MM.1S (cell line): ENCODE results near the gene COL6A2.

ENCODE experiments used
- DNase-seq: peaks from one replicate; pipeline ENCODE4 v3.0.0-alpha.2; 2015
- H2AFZ ChIP-seq: fragments of 300-600 bp; sonication (generic); 2 replicates; pipeline ENCODE4 v1.6.0; 2016; ENCODE audit warnings: antibody characterized with exemption, low read length
- H3F3A ChIP-seq: fragments of 300-600 bp; sonication (generic); 2 replicates; pipeline ENCODE4 v1.6.1; 2016; ENCODE audit warnings: mild to moderate bottlenecking, antibody characterized with exemption, low read length, moderate library complexity, mixed read lengths; ENCODE audit not compliant: insufficient read depth
- H3K27ac ChIP-seq: fragments of 300-600 bp; sonication (generic); 2 replicates; pipeline ENCODE4 v1.5.1; 2016; ENCODE audit warnings: mild to moderate bottlenecking, low read length
- H3K27me3 ChIP-seq: fragments of 300-600 bp; sonication (generic); replicated peaks from 2 replicates; pipeline ENCODE4 v1.6.0; 2016; ENCODE audit warnings: low read length; ENCODE audit not compliant: insufficient read depth
- H3K36me3 ChIP-seq: fragments of 300-600 bp; sonication (generic); replicated peaks from 2 replicates; pipeline ENCODE4 v1.6.1; 2016; ENCODE audit warnings: mild to moderate bottlenecking, low read length, mixed read lengths; ENCODE audit not compliant: insufficient read depth
- H3K4me1 ChIP-seq: fragments of 300-600 bp; sonication (generic); 2 replicates; pipeline ENCODE4 v1.6.1; 2016; ENCODE audit warnings: low read length, mixed read lengths
- H3K4me2 ChIP-seq: fragments of 300-600 bp; sonication (generic); 2 replicates; pipeline ENCODE4 v1.6.0; 2016; ENCODE audit warnings: low read depth, low read length
- H3K4me3 ChIP-seq: fragments of 300-600 bp; sonication (generic); 2 replicates; pipeline ENCODE4 v1.5.1; 2016; ENCODE audit warnings: low read length, mixed read lengths
- H3K79me2 ChIP-seq: fragments of 300-600 bp; sonication (generic); 2 replicates; pipeline ENCODE4 v1.6.1; 2016; ENCODE audit warnings: mixed run types, low read length, mixed read lengths
- H3K9ac ChIP-seq: fragments of 300-600 bp; sonication (generic); 2 replicates; pipeline ENCODE4 v1.6.1; 2016; ENCODE audit warnings: low read length, mixed read lengths
- H3K9me2 ChIP-seq: fragments of 300-600 bp; sonication (generic); replicated peaks from 2 replicates; pipeline ENCODE4 v1.6.1; 2016; ENCODE audit warnings: mild to moderate bottlenecking, low read length, mixed read lengths; ENCODE audit not compliant: insufficient read depth
- H3K9me3 ChIP-seq: fragments of 300-600 bp; sonication (generic); replicated peaks from 2 replicates; pipeline ENCODE4 v1.6.1; 2016; ENCODE audit warnings: mild to moderate bottlenecking, low read length, mixed read lengths; ENCODE audit not compliant: insufficient read depth
- H4K20me1 ChIP-seq: fragments of 300-600 bp; sonication (generic); 2 replicates; pipeline ENCODE4 v1.6.1; 2016; ENCODE audit warnings: mild to moderate bottlenecking, low read length, moderate library complexity, mixed read lengths; ENCODE audit not compliant: insufficient read depth
- CTCF ChIP-seq: fragments of 300-600 bp; sonication (generic); IDR thresholded peaks from 2 replicates; pipeline ENCODE4 v1.5.1; 2016; ENCODE audit warnings: antibody characterized with exemption, low read length, mixed read lengths
- EZH2 ChIP-seq: fragments of 300-600 bp; sonication (generic); optimal IDR thresholded peaks from 2 replicates; pipeline ENCODE3; 2017; ENCODE audit warnings: low read depth, mild to moderate bottlenecking, antibody characterized with exemption, low read length, mixed read lengths
- EZH2phosphoT487 ChIP-seq: fragments of 300-600 bp; sonication (generic); IDR thresholded peaks from 2 replicates; pipeline ENCODE4 v1.6.1; 2018; ENCODE audit warnings: antibody characterized with exemption, low read length

The COL6A2 gene

GRCh38 chr21:46117586-46118315 lies 19.8 kb downstream of the COL6A2 start:
- no peak for DNase-seq
- Histone ChIP-seq H3K9ac (no peak overlapping the region), H3K9me2 (no peaks in the 10 kb centered on the region), H3K27ac (no peak overlapping the region), H2AFZ (no peak overlapping the region), H3K36me3 (no peaks in the 10 kb centered on the region), H3K9me3 (no peaks in the 10 kb centered on the region), H3K4me3 (no peak overlapping the region), H3F3A (no peaks in the 10 kb centered on the region), H3K79me2 (no peaks in the 10 kb centered on the region), H3K4me2 (no peak overlapping the region), H3K4me1 (no peaks in the 10 kb centered on the region), H4K20me1 (no peaks in the 10 kb centered on the region), H3K27me3 (peaks cover 97% of the 10 kb centered on the region)
- no peak for TF ChIP-seq EZH2
- no peak for TF ChIP-seq CTCF
- no peak for TF ChIP-seq EZH2phosphoT487

GRCh38 chr21:46118316-46119143 lies 20.6 kb downstream of the COL6A2 start:
- Histone ChIP-seq H3K27me3 (peaks cover 91% of the 10 kb centered on the region), H3K9me2 (no peaks in the 10 kb centered on the region), H3K4me1 (no peaks in the 10 kb centered on the region), H2AFZ (no peak overlapping the region), H3F3A (no peaks in the 10 kb centered on the region), H3K9me3 (no peaks in the 10 kb centered on the region), H3K27ac (no peak overlapping the region), H4K20me1 (no peaks in the 10 kb centered on the region), H3K4me2 (no peak overlapping the region), H3K36me3 (no peaks in the 10 kb centered on the region), H3K79me2 (no peaks in the 10 kb centered on the region), H3K9ac (no peak overlapping the region), H3K4me3 (no peak overlapping the region)
- DNase-seq: no peak
- TF ChIP-seq EZH2phosphoT487 (no peak), EZH2 (no peak), CTCF (no peak)

GRCh38 chr21:46119144-46119636 lies 21.3 kb downstream of the COL6A2 start:
- Histone ChIP-seq H3K27me3 (peaks cover 86% of the 10 kb centered on the region), H2AFZ (no peak overlapping the region), H3K4me2 (no peak overlapping the region), H3K79me2 (no peaks in the 10 kb centered on the region), H4K20me1 (no peaks in the 10 kb centered on the region), H3K27ac (no peak overlapping the region), H3K4me3 (no peak overlapping the region), H3K9me2 (no peaks in the 10 kb centered on the region), H3F3A (no peaks in the 10 kb centered on the region), H3K36me3 (no peaks in the 10 kb centered on the region), H3K4me1 (no peaks in the 10 kb centered on the region), H3K9ac (no peak overlapping the region), H3K9me3 (no peaks in the 10 kb centered on the region)
- DNase-seq: no peak
- TF ChIP-seq CTCF: no peak
